Measurements from ENCODE around the gene ZNF32. TPM values are rescaled to one million over a fixed set of nuclear protein-coding genes. Genes with fewer than 3 reads are reported as not detected.

The ZNF32 gene
- total RNA-seq, 2 experiments from 2014 or later, result not detected

DNA sequence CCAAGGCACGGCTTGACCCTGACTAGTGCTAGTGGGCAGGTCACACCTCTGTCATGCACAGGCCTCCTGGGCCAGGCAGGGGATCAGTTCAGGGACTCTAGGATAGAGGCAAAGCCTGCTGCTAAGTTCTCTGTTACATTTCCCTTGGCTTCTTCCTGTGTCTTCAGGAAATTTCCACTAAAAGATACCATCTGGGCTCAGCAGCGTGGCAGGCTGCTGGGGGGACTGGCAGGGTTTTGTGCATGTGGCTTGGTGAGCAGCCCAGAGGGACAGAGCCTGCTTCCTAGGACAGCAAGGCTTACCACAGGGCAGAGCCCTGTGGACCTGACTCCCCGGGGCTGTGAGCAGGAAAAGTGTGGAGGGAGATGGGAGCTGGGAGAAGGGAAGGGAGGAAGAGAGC lies 20.7 kb upstream of the ZNF32 start:
- no TSS peak for BruUV-seq (replicated peaks)
- Histone ChIP-seq H3K4me3 (ENCODE audit: low read depth, low read length, poor library complexity, severe bottlenecking) (no peak overlapping the region), H3K9me3 (ENCODE audit: low read length) (no peaks in the 10 kb centered on the region), H3K4me2 (ENCODE audit: low read length) (no peak overlapping the region), H3K27ac (ENCODE audit: low read depth, low read length, poor library complexity, severe bottlenecking) (no peak overlapping the region), H2AFZ (ENCODE audit: low read length) (no peak overlapping the region), H3K79me2 (ENCODE audit: insufficient read depth, low read depth, low read length) (no peaks in the 10 kb centered on the region), H3K4me1 (ENCODE audit: insufficient read depth, low read length, poor library complexity, severe bottlenecking) (no peaks in the 10 kb centered on the region), H3K9me2 (ENCODE audit: insufficient read depth, low read length) (no peaks in the 10 kb centered on the region), H3K36me3 (ENCODE audit: insufficient read depth, low read length) (no peaks in the 10 kb centered on the region), H4K20me1 (ENCODE audit: insufficient read depth, low read length) (no peaks in the 10 kb centered on the region)
- TF ChIP-seq EZH2phosphoT487 (IDR thresholded peaks at IDR 0.05; ENCODE audit: borderline replicate concordance, low read depth, low read length), result no peak
- TF ChIP-seq, protein P1, sequence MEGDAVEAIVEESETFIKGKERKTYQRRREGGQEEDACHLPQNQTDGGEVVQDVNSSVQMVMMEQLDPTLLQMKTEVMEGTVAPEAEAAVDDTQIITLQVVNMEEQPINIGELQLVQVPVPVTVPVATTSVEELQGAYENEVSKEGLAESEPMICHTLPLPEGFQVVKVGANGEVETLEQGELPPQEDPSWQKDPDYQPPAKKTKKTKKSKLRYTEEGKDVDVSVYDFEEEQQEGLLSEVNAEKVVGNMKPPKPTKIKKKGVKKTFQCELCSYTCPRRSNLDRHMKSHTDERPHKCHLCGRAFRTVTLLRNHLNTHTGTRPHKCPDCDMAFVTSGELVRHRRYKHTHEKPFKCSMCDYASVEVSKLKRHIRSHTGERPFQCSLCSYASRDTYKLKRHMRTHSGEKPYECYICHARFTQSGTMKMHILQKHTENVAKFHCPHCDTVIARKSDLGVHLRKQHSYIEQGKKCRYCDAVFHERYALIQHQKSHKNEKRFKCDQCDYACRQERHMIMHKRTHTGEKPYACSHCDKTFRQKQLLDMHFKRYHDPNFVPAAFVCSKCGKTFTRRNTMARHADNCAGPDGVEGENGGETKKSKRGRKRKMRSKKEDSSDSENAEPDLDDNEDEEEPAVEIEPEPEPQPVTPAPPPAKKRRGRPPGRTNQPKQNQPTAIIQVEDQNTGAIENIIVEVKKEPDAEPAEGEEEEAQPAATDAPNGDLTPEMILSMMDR (conservative IDR thresholded peaks at IDR 0.05; ENCODE audit: low read length), result no peak
- ChIA-PET CTCF (ENCODE audit: unreplicated experiment) (no interaction called here), POLR2A (no interaction called here)
- intact Hi-C loops (cut with micrococcal nuclease; ENCODE audit: unreplicated experiment), result no loop called here
- DNase-seq (ENCODE audit: low spot score), result no peak

DNA sequence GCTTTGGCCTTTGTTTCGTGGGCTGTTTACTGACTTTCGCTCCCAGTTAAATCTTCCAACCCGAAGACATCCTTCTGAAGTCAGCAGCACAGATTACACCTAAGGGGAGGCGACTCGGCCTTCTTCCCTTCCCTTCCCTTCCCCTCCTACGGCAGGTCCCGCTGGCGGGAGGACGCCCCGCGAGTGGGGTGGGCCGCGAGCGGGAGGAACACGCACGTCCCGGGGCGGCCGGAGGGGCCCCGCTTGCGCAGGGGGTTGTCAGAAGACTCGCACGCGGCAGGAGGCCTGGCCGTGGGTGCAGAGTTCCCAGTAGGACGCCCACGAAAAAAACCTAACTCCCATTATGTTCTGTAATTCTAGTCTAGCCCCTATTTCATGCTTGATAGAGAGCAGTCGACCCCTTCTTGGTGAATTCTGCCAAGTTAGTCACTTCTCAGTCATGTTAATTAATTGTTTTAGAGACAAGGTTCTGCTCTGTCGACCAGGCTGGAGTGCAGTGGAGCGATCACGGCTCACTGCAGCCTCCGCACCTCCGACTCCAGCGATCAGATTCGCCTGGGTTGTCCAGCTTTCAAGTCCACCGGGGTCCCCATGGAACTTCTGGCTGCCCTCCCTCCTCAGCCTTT lies 19.2 kb upstream of the ZNF32 start:
- H2AFZ ChIP-seq (ENCODE audit: low read length), result no peak overlapping the region
- H3K4me1 ChIP-seq (ENCODE audit: insufficient read depth, low read length, poor library complexity, severe bottlenecking), result no peaks in the 10 kb centered on the region
- CTCF ChIA-PET (ENCODE audit: unreplicated experiment), result no interaction called here
- H3K36me3 ChIP-seq (ENCODE audit: insufficient read depth, low read length), result no peaks in the 10 kb centered on the region
- H3K4me3 ChIP-seq (ENCODE audit: low read depth, low read length, poor library complexity, severe bottlenecking), result no peak overlapping the region
- H3K9me2 ChIP-seq (ENCODE audit: insufficient read depth, low read length), result no peaks in the 10 kb centered on the region
- POLR2A ChIA-PET, result no interaction called here
- no TSS peak for BruUV-seq (replicated peaks)
- intact Hi-C loops (cut with micrococcal nuclease; ENCODE audit: unreplicated experiment), result no loop called here
- no peak overlapping the region for H3K27ac ChIP-seq (ENCODE audit: low read depth, low read length, poor library complexity, severe bottlenecking)
- no peaks in the 10 kb centered on the region for H3K9me3 ChIP-seq (ENCODE audit: low read length)
- no peaks in the 10 kb centered on the region for H4K20me1 ChIP-seq (ENCODE audit: insufficient read depth, low read length)
- TF ChIP-seq, protein P1 (conservative IDR thresholded peaks at IDR 0.05; ENCODE audit: low read length), result no peak
- TF ChIP-seq EZH2phosphoT487 (IDR thresholded peaks at IDR 0.05; ENCODE audit: borderline replicate concordance, low read depth, low read length), result no peak
- H3K79me2 ChIP-seq (ENCODE audit: insufficient read depth, low read depth, low read length), result no peaks in the 10 kb centered on the region
- H3K4me2 ChIP-seq (ENCODE audit: low read length), result no peak overlapping the region
- DNase-seq (ENCODE audit: low spot score), result no peak

DNA sequence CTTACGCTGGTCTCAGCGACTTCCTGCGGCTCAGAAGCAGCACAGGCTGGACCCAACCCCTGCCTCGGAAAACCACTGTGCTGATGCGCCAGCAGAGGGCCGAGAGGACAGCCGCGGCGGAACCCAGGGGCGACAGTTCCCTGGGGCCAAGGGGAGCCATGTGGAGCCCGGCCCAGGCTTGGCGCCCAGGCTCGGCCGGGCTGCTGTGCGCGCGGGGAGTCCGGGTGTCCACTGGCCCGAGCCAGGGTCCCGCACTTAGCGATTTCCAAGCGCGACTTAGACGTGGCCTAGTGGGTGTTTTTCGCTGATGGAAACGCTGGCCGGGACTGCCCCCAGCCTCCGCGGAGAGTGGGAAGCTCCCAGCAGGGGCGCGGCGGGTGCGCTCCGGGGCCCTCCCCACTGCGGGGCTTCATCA lies 18.6 kb upstream of the ZNF32 start:
- no peaks in the 10 kb centered on the region for H4K20me1 ChIP-seq (ENCODE audit: insufficient read depth, low read length)
- H3K27ac ChIP-seq (ENCODE audit: low read depth, low read length, poor library complexity, severe bottlenecking), result no peak overlapping the region
- no peak overlapping the region for H2AFZ ChIP-seq (ENCODE audit: low read length)
- no peak overlapping the region for H3K4me3 ChIP-seq (ENCODE audit: low read depth, low read length, poor library complexity, severe bottlenecking)
- intact Hi-C loops (cut with micrococcal nuclease; ENCODE audit: unreplicated experiment), result no loop called here
- BruUV-seq (replicated peaks), result no TSS peak
- H3K4me1 ChIP-seq (ENCODE audit: insufficient read depth, low read length, poor library complexity, severe bottlenecking), result no peaks in the 10 kb centered on the region
- CTCF ChIA-PET (ENCODE audit: unreplicated experiment), result no interaction called here
- H3K9me3 ChIP-seq (ENCODE audit: low read length), result no peaks in the 10 kb centered on the region
- no peaks in the 10 kb centered on the region for H3K9me2 ChIP-seq (ENCODE audit: insufficient read depth, low read length)
- H3K4me2 ChIP-seq (ENCODE audit: low read length), result no peak overlapping the region
- DNase-seq (ENCODE audit: low spot score), result no peak
- H3K79me2 ChIP-seq (ENCODE audit: insufficient read depth, low read depth, low read length), result no peaks in the 10 kb centered on the region
- POLR2A ChIA-PET, result interaction anchor here (0.7 kb wide), 4 partner anchors 80 to 1157 kb away, joined by 3 to 7 read pairs (median 4); no protein-coding TSS in a partner anchor
- no peaks in the 10 kb centered on the region for H3K36me3 ChIP-seq (ENCODE audit: insufficient read depth, low read length)
- no peak for TF ChIP-seq EZH2phosphoT487 (IDR thresholded peaks at IDR 0.05; ENCODE audit: borderline replicate concordance, low read depth, low read length)
- TF ChIP-seq, protein P1 (conservative IDR thresholded peaks at IDR 0.05; ENCODE audit: low read length), result no peak

All from OCI-LY7 (cell line).